GM18507 (cell line): ENCODE results near the gene SNX1.
A peak's percentile ranks its signal among the peaks of the same experiment; 100 is the strongest.
"Not testable (repeated sequence)": the region's sequence is repeated elsewhere in the genome, so short reads cannot be mapped to it uniquely, and the experiment has no call there.

Experiments
- DNase-seq: peaks from one replicate; pipeline ENCODE4 v3.0.0; 2011; ENCODE audit warnings: low read depth; ENCODE audit not compliant: insufficient read length; ENCODE audit errors: extremely low spot score
- FAIRE-seq: peaks from 2 replicates; lab custom pipeline; 2011; peaks lifted over from hg19 to GRCh38; lab: Jason Lieb, UNC

SNX1 gene

GRCh38 chr15:64071931-64072765 lies 23.6 kb upstream of the SNX1 start:
- FAIRE-seq, result no peak
- DNase-seq, result no peak

- FAIRE-seq (no peak), DNase-seq (no peak)
Observed at GRCh38 chr15:64072812-64073211, 23.0 kb upstream of the SNX1 start.

- DNase-seq, FAIRE-seq: not testable (repeated sequence)
Observed at GRCh38 chr15:64073496-64073895, 22.3 kb upstream of the SNX1 start.

GRCh38 chr15:64082757-64083156 lies 13.0 kb upstream of the SNX1 start:
- no peak for FAIRE-seq
- DNase-seq, result no peak

GRCh38 chr15:64089543-64090280 lies 6.1 kb upstream of the SNX1 start:
- DNase-seq (no peak), FAIRE-seq (peak; percentile 75)

- no peak for DNase-seq
- peak; percentile 90 for FAIRE-seq
Observed at GRCh38 chr15:64090527-64090926, 5.3 kb upstream of the SNX1 start.

GRCh38 chr15:64092075-64092820 lies 3.5 kb upstream of the SNX1 start:
- FAIRE-seq (no peak), DNase-seq (no peak)

- DNase-seq (no peak), FAIRE-seq (peak; percentile 72)
Observed at GRCh38 chr15:64092864-64093626, 2.7 kb upstream of the SNX1 start.

GRCh38 chr15:64093627-64094417 lies 2.0 kb upstream of the SNX1 start, which contains the start of gene CIAO2A:
CIAO2A (minus strand) TSS chr15:64093838; CDS start chr15:64093768, 70 bp downstream.
- FAIRE-seq (peak; percentile 99), DNase-seq (peak; percentile 65)

GRCh38 chr15:64095431-64095794 lies 369 bp upstream of the SNX1 start:
- DNase-seq, result no peak
- FAIRE-seq, result no peak

GRCh38 chr15:64096668-64097384 lies 1.0 kb downstream of the SNX1 start:
- FAIRE-seq (peak; percentile 12), DNase-seq (no peak)

- FAIRE-seq (no peak), DNase-seq (no peak)
Observed at GRCh38 chr15:64099379-64099778, 3.6 kb downstream of the SNX1 start.

- FAIRE-seq, result no peak
Observed at GRCh38 chr15:64100958-64101357, 5.2 kb downstream of the SNX1 start.

GRCh38 chr15:64102497-64102896 lies 6.7 kb downstream of the SNX1 start:
- FAIRE-seq (no peak), DNase-seq (no peak)

More at GRCh38 chr15:64100958-64101357, 5.2 kb downstream of the SNX1 start:
- DNase-seq, result no peak

- no peak for FAIRE-seq
- no peak for DNase-seq
Observed at GRCh38 chr15:64105113-64105704, 9.4 kb downstream of the SNX1 start.

- FAIRE-seq (no peak), DNase-seq (no peak)
Observed at GRCh38 chr15:64107337-64107736, 11.6 kb downstream of the SNX1 start.

- FAIRE-seq, DNase-seq: not testable (repeated sequence)
Observed at GRCh38 chr15:64110108-64110701, 14.4 kb downstream of the SNX1 start.
